ENCODE data around the gene PDE1C.
"Not testable (repeated sequence)": the region's sequence is repeated elsewhere in the genome, so short reads cannot be mapped to it uniquely, and the experiment has no call there.

Gene PDE1C

DNA sequence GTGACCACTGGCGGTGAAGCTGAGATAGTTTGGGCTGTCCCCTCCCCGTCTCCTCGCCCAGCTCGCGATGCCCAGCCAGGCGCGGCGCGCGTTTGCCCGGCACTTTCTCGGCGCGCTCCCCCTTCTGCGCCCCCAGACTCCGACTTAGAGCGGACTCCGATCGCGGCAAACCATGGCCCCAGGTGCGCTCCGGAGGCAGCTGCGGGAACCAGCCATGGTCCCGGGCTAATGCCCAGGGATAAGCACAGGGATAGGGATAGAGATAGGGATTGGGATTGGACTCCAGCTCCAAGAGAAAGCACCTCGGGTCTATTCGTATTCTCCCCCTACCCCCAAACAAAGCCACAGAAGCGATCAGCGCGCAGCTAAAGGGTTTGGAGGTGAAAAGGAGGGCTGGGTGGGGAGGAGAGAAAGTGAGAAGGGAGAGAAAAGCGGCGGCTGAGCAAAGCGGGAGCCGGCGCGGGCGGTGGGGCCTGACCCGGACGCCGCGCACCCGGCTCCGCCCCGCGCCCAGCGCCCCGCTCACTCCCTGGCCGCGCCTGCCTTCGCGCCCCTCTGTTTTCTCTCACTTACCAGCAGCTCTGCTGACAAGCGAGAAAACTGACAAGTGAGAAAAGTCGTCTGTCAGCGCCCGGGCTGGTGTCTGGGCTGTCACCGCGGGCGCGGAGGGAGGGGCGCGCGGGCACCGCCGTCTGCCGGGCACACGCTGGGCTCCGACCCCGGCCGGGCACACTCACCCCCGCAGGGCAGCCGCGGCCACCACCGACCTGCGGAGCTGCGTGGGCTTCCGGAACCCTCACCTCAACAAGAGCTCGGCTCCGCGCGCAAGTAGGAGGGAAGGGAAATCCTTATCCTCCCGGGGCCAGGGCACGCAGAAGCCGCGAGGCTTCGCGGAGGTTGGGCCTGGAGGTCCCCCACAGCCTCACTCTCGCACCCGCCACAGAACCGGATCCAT, at the start of gene PDE1C:
PDE1C (minus strand) TSS at position 2 of the 955 bp plus-strand sequence.
- no peak for DNase-seq

GRCh38 chr7:32119790-32120196, 49.6 kb upstream of the PDE1C start:
- DNase-seq = no peak

DNA sequence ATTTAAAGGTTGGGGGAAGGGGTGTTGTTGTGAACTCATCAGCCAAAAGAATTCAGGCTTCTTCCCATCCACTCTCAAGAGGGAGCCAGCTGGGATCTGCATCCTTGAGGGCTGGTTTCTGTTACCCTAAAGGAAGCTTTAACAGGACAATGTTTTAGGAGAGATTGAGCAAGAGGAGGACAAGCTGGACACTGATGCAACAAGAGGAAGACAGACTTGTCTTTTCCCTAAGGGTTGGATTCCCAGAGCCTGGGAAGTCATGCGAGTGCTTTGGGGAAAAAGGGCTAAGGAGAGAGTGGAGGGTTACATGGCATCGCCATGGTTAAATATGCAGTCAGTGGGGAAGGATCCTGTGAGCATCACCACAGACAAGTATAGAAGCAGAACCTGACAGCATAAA, 47.6 kb upstream of the PDE1C start:
- no peak for DNase-seq

DNA sequence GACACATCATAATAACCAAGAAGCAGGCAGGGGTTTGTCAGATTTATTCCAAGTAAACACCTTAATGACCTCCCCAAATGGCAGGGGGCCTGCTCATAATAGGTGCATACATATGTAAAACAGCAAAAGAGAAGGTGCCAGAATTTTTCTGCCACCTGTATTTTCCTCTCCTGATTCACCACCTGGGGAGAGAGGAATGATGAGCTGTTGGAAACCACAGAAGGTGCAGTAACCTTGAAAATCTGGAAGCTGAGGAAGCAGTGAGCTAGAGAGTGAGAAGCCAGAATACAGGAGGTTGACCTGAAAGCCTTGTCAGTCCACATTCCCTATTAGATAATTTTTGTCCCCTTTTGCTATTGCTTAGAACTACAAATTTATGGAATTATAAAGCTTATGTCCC, 46.2 kb upstream of the PDE1C start:
- no peak for DNase-seq

GRCh38 chr7:32115831-32116230, 45.6 kb upstream of the PDE1C start:
- DNase-seq = no peak

- no peak for DNase-seq
Observed at GRCh38 chr7:32108651-32109050, 38.4 kb upstream of the PDE1C start.

- no peak for DNase-seq
Observed at GRCh38 chr7:32104766-32105165, 34.6 kb upstream of the PDE1C start.

DNA sequence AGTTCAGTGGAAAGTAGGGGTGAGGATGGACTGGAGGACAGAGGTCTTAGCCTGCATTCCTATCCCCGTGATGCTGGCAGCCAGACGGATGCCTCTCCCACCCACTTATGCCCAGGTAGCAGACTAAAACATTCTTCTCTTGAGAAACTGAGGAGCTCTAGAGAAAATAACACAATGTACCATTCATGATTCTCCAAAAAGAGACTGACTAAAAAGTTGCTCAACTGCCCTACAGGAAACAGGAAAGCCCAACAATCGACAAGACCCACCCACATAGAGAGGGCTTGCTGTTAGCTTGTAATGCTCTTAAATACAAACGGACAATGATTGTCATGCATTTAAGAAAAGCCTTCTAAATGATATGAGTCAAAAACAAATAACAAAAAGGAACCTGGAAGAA, 33.2 kb upstream of the PDE1C start:
- DNase-seq = no peak

DNA sequence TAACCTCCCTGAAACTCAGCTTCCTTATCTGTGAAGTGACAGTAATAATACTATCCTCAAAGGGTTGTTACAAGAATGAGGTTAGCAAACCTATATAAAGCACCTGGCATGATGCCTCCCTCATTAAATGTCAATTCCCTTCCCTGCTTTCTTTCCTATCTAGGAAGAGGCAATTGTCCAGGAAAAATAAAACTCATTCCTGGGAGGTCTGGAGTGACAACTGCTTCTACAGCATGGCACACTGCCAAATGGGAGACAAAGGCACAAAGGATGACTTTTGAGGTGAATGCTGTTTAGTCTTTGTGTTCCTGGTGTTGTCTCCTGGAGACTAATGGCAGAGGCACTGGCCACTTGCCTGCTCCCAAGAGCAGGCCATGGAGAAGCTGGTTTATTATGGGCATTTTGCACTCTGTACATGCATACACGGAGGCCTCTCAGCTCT, 32.2 kb upstream of the PDE1C start:
- DNase-seq = peak; percentile 81

DNA sequence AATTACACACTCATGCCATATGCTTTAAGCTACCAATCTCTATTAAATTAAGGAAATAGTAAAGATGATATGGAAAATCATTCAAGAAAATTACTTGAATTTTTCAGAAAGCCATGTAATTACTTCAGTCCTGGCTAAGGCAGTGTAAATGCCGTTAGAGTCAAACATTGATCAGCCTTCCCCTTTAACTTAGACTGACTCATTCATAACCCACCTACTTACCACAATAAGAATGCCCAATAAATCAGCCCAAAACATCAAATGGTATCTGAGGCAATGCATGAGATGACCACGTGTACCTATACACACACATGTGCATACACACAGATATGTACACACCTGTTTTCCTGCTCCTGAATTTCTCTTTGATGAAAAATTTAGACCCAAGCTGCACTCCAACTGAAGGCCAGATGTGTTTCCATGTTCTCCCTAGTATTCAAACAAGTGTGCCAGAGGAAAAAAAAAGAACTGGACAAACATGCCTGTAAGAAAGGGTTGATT, 30.2 kb upstream of the PDE1C start:
- DNase-seq = no peak

DNA sequence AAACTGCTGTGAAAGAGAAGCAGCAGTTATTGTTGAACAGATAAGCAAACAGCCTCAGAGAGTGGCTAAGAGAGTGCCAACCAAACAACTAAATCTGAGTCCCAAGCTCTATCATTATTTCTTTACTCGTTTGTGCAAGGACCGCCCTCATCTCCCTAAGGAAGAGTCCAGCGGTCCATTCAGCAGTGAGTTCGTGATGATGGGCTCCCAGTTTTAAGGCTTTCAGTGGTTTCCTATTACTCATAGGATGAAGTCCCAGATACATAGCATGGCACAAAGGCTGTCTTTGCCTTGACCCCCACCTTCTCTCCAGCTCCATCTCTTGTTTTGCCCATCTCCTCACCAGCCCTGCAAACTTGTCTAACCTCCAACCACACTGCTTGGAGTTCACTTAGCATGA, 24.3 kb upstream of the PDE1C start:
- no peak for DNase-seq

- DNase-seq = no peak
Observed at GRCh38 chr7:32093415-32094408, 23.5 kb upstream of the PDE1C start.

DNA sequence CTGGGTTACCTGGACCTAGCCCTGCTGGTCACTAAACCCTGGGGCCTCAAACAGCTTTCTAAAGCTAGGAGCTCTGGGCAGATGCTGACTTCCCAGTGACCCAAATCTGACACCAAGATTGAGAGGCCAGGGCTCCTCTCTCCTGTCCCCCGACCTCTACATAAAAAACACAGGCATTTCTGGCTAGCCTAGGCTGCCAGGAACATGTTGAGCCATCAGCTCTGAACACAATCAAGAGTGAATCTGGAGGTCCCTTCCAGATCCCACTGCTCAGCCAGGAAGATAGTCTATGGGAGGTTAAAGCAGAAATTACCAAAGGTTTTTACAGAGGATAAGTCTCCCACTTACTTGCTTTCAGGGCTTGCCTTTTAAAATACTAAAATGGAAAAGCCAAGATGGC, 22.1 kb upstream of the PDE1C start:
- DNase-seq = no peak

- no peak for DNase-seq
Observed at GRCh38 chr7:32091608-32092210, 21.5 kb upstream of the PDE1C start.

- DNase-seq = no peak
Observed at GRCh38 chr7:32089678-32090077, 19.5 kb upstream of the PDE1C start.

DNA sequence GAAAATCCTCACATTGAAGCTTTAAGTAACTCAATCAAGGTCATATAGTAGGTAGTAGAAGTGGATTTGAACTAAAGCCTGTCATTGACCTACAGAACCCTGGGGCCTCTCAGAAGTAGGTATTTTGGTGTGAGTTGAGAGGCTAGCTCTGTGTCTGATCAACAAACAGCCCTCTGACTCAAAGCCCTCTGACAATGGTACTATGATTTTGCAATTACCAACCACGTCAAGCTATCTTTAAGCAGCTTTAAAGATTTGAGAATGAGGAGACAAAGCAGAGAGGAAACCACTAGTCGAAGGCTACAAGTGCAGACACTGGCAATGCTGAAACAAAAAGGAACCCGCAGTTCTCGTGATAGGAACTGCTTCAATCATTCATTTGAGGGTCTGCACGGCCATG, 19.0 kb upstream of the PDE1C start:
- DNase-seq = no peak

GRCh38 chr7:32088451-32088881, 18.3 kb upstream of the PDE1C start:
- DNase-seq = no peak

DNA sequence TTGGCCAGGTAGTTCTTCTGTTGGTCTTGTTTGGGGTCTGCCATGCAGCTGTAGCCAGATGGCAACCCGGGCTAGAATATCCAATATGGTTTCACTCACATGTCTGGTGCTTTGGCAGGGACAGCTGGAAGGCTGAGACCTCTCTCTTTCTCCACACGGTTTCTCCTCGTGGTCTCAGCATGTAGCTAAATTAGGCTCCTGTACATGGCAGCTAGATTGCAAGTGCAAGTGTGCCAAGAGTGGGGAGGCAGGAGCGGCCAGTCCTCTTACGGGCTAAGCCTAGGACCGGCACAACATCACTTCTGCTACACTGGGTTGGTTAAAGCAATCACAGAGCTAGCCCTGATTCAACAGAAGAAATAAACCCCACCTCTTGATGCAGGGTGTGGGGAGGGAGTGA, 9.3 kb upstream of the PDE1C start:
- DNase-seq = no peak

DNA sequence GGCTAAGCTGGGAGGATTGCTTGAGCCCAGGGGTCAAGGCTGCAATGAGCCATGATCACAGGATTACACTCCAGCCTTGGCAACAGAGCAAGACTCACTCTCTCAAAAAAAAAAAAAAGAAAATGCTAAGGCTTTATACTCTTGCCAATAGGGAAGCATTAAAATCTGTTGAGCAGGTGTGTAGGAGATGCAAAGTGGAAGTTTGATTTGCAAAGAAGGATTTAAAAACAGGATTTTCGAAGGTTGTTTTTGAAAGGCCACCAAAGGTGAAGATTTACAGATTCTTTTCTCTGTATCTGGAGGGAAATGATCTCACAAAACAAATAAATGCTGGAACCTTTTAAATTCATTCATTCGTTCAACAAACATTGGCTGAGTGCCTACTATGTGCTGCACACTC, 8.6 kb upstream of the PDE1C start:
- no peak for DNase-seq

GRCh38 chr7:32077806-32078205, 7.6 kb upstream of the PDE1C start:
- DNase-seq = no peak

DNA sequence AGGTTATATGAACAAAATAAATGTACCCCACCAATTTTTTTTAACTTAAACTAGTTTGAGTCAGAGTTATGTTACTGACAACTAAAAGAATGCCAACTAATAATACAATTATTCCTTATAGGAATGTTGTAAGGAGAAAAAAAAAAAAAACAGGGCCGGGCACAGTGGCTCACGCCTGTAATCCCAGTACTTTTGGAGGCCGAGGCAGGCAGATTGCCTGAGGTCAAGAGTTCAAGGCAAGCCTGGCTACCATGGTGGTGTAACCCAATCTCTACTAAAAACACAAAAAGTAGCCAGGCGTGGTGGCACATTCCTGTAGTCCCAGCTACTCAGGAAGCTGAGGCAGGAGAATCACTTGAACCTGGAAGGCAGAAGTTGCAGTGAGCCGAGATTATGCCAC, 6.6 kb upstream of the PDE1C start:
- DNase-seq = not testable (repeated sequence)

GRCh38 chr7:32075612-32076011, 5.4 kb upstream of the PDE1C start:
- no peak for DNase-seq

Data from NCI-H2029 (cell line).